Measurements from ENCODE around the gene FAM114A1.
A peak's percentile ranks its signal among the peaks of the same experiment; 100 is the strongest.

Gene FAM114A1

GRCh38 chr4:38859501-38859900 is 8.1 kb upstream of the FAM114A1 start:
- Histone ChIP-seq H3K4me3 (ENCODE audit: low read length, poor library complexity, severe bottlenecking) (no peak overlapping the region), H4K20me1 (ENCODE audit: insufficient read depth, low read length, poor library complexity, severe bottlenecking) (no peaks in the 10 kb centered on the region), H3K4me2 (ENCODE audit: low read depth, low read length, poor library complexity, severe bottlenecking) (no peak overlapping the region), H3F3A (ENCODE audit: low read depth) (no peaks in the 10 kb centered on the region; the same call in 1 of the 2 replicates), H3K9ac (ENCODE audit: low read depth, low read length, poor library complexity, severe bottlenecking) (no peak overlapping the region), H2AFZ (ENCODE audit: low read length) (no peak overlapping the region), H3K79me2 (ENCODE audit: insufficient read depth, low read length) (no peaks in the 10 kb centered on the region), H3K4me1 (ENCODE audit: insufficient read depth, low read length, poor library complexity, severe bottlenecking) (peaks cover 10% of the 10 kb centered on the region), H3K36me3 (ENCODE audit: insufficient read depth, low read length) (no peaks in the 10 kb centered on the region), H3K27me3 (ENCODE audit: insufficient read depth, low read length, poor library complexity, severe bottlenecking) (no peaks in the 10 kb centered on the region), H3K9me2 (replicated peaks; ENCODE audit: low read depth, low read length) (no peaks in the 10 kb centered on the region), H3K9me3 (ENCODE audit: insufficient read depth, low read depth, low read length) (no peaks in the 10 kb centered on the region)
- no peak for TF ChIP-seq EZH2phosphoT487 (IDR thresholded peaks at IDR 0.05; ENCODE audit: borderline replicate concordance)
- TF ChIP-seq, protein P1, sequence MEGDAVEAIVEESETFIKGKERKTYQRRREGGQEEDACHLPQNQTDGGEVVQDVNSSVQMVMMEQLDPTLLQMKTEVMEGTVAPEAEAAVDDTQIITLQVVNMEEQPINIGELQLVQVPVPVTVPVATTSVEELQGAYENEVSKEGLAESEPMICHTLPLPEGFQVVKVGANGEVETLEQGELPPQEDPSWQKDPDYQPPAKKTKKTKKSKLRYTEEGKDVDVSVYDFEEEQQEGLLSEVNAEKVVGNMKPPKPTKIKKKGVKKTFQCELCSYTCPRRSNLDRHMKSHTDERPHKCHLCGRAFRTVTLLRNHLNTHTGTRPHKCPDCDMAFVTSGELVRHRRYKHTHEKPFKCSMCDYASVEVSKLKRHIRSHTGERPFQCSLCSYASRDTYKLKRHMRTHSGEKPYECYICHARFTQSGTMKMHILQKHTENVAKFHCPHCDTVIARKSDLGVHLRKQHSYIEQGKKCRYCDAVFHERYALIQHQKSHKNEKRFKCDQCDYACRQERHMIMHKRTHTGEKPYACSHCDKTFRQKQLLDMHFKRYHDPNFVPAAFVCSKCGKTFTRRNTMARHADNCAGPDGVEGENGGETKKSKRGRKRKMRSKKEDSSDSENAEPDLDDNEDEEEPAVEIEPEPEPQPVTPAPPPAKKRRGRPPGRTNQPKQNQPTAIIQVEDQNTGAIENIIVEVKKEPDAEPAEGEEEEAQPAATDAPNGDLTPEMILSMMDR (conservative IDR thresholded peaks at IDR 0.05; ENCODE audit: low read length) = no peak

- Histone ChIP-seq H3K4me2 (ENCODE audit: low read depth, low read length, poor library complexity, severe bottlenecking) (no peak overlapping the region), H2AFZ (ENCODE audit: low read length) (no peak overlapping the region), H3K9me3 (ENCODE audit: insufficient read depth, low read depth, low read length) (no peaks in the 10 kb centered on the region), H3K79me2 (ENCODE audit: insufficient read depth, low read length) (no peaks in the 10 kb centered on the region), H3K4me1 (ENCODE audit: insufficient read depth, low read length, poor library complexity, severe bottlenecking) (peaks cover 10% of the 10 kb centered on the region), H4K20me1 (ENCODE audit: insufficient read depth, low read length, poor library complexity, severe bottlenecking) (no peaks in the 10 kb centered on the region), H3K9ac (ENCODE audit: low read depth, low read length, poor library complexity, severe bottlenecking) (no peak overlapping the region), H3K36me3 (ENCODE audit: insufficient read depth, low read length) (no peaks in the 10 kb centered on the region), H3F3A (ENCODE audit: low read depth) (no peaks in the 10 kb centered on the region; the same call in 1 of the 2 replicates), H3K4me3 (ENCODE audit: low read length, poor library complexity, severe bottlenecking) (no peak overlapping the region), H3K27me3 (ENCODE audit: insufficient read depth, low read length, poor library complexity, severe bottlenecking) (no peaks in the 10 kb centered on the region), H3K9me2 (replicated peaks; ENCODE audit: low read depth, low read length) (no peaks in the 10 kb centered on the region)
- no peak for TF ChIP-seq EZH2phosphoT487 (IDR thresholded peaks at IDR 0.05; ENCODE audit: borderline replicate concordance)
- TF ChIP-seq, protein P1 (conservative IDR thresholded peaks at IDR 0.05; ENCODE audit: low read length) = peak; percentile 92
These were observed 6.7 kb upstream of the FAM114A1 start for GRCh38 chr4:38860788-38861424.

DNA sequence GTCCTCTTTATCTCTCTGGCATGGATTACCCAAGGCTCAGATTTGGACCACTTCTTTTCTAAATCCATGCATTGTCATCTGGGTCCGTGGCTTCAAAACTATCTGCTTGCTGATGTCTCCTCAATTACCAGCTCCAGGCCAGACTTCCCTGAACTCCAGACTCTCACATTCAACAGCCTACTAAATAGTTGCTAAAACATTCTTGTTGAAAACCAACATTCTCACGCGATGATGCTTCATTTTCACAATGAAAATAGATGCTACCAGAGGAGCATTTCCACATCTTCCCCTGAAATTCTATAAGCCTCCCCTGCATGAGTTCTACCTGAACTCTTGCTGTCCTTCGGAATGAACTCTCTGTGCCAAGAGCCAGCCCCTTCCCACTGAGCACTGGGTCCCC is 5.8 kb upstream of the FAM114A1 start:
- Histone ChIP-seq H3K9me2 (replicated peaks; ENCODE audit: low read depth, low read length) (no peaks in the 10 kb centered on the region), H3K4me2 (ENCODE audit: low read depth, low read length, poor library complexity, severe bottlenecking) (no peak overlapping the region), H3K79me2 (ENCODE audit: insufficient read depth, low read length) (no peaks in the 10 kb centered on the region), H3K36me3 (ENCODE audit: insufficient read depth, low read length) (no peaks in the 10 kb centered on the region), H3K4me3 (ENCODE audit: low read length, poor library complexity, severe bottlenecking) (no peak overlapping the region), H3F3A (ENCODE audit: low read depth) (no peaks in the 10 kb centered on the region), H3K9me3 (ENCODE audit: insufficient read depth, low read depth, low read length) (no peaks in the 10 kb centered on the region), H3K27me3 (ENCODE audit: insufficient read depth, low read length, poor library complexity, severe bottlenecking) (no peaks in the 10 kb centered on the region), H2AFZ (ENCODE audit: low read length) (peak overlapping the region; percentile 30; the same call in 1 of the 2 replicates), H4K20me1 (ENCODE audit: insufficient read depth, low read length, poor library complexity, severe bottlenecking) (no peaks in the 10 kb centered on the region), H3K9ac (ENCODE audit: low read depth, low read length, poor library complexity, severe bottlenecking) (no peak overlapping the region), H3K4me1 (ENCODE audit: insufficient read depth, low read length, poor library complexity, severe bottlenecking) (peaks cover 10% of the 10 kb centered on the region)
- TF ChIP-seq, protein P1 (conservative IDR thresholded peaks at IDR 0.05; ENCODE audit: low read length) = no peak
- no peak for TF ChIP-seq EZH2phosphoT487 (IDR thresholded peaks at IDR 0.05; ENCODE audit: borderline replicate concordance)
